Upper lobe of left lung (tissue), 4 donors: ENCODE data around the gene MYLK2.
A peak's percentile ranks its signal among the peaks of the same experiment; 100 is the strongest.

Experiments
- EP300 ChIP-seq, 4 donors: sonication (generic); formaldehyde crosslinking; IDR thresholded peaks; one replicate each; pipeline ENCODE4 v1.5.1; 2017; ENCODE audit warnings: antibody characterized with exemption in 4 of 4, control low read depth in 2 of 4
- POLR2A ChIP-seq, 4 donors: fragments of 450-650 bp; IDR thresholded peaks; one replicate each; pipeline ENCODE4 v1.5.1; 2016 to 2017; ENCODE audit warnings: antibody characterized with exemption in 4 of 4, mild to moderate bottlenecking in 2 of 4
- POLR2AphosphoS5 ChIP-seq, 2 donors: sonication (generic); formaldehyde crosslinking; IDR thresholded peaks; one replicate each; pipeline ENCODE4 v1.5.1; 2017; ENCODE audit warnings: antibody characterized with exemption in 2 of 2
- TF ChIP-seq, protein P1 (sequence below), 6 experiments: fragments of 450-650 bp in 4 of 6; fragments of 200-600 bp in 2 of 6; sonication (generic) in 2 of 6; IDR thresholded peaks; one replicate each; pipeline ENCODE4 v1.5.1; 2016 to 2019; ENCODE audit warnings: antibody characterized with exemption in 6 of 6

DNA sequence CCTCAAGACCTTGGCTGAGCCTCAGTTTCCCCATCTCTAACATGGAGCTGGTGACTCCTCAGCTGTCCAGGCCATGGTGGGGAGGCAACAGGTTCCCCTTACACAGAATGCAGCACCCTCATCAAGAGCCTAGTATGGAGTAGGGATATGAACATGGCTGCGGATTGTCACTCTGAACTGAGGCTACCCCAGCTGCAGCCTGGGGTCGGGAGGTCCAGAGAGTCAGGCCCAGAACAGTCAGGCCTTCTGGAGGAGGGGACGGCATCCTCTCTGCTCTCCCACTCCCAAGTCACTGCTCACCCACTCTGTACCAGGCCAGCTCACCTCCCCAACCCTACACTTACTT lies 27.6 kb downstream of the MYLK2 start:
- TF ChIP-seq EP300 (IDR thresholded peaks at IDR 0.05): no peak
- TF ChIP-seq, protein P1, sequence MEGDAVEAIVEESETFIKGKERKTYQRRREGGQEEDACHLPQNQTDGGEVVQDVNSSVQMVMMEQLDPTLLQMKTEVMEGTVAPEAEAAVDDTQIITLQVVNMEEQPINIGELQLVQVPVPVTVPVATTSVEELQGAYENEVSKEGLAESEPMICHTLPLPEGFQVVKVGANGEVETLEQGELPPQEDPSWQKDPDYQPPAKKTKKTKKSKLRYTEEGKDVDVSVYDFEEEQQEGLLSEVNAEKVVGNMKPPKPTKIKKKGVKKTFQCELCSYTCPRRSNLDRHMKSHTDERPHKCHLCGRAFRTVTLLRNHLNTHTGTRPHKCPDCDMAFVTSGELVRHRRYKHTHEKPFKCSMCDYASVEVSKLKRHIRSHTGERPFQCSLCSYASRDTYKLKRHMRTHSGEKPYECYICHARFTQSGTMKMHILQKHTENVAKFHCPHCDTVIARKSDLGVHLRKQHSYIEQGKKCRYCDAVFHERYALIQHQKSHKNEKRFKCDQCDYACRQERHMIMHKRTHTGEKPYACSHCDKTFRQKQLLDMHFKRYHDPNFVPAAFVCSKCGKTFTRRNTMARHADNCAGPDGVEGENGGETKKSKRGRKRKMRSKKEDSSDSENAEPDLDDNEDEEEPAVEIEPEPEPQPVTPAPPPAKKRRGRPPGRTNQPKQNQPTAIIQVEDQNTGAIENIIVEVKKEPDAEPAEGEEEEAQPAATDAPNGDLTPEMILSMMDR (IDR thresholded peaks at IDR 0.05): peak in 2 of 6 experiments; percentile 2 to 12
- TF ChIP-seq POLR2AphosphoS5 (IDR thresholded peaks at IDR 0.05): no peak
- TF ChIP-seq POLR2A (IDR thresholded peaks at IDR 0.05): no peak
